MM.1S (cell line): ENCODE data around the gene S100A6.

Experiments
- DNase-seq: peaks from one replicate; pipeline ENCODE4 v3.0.0-alpha.2; 2015
- H2AFZ ChIP-seq: fragments of 300-600 bp; sonication (generic); 2 replicates; pipeline ENCODE4 v1.6.0; 2016; ENCODE audit warnings: antibody characterized with exemption, low read length
- H3F3A ChIP-seq: fragments of 300-600 bp; sonication (generic); 2 replicates; pipeline ENCODE4 v1.6.1; 2016; ENCODE audit warnings: mild to moderate bottlenecking, antibody characterized with exemption, low read length, moderate library complexity, mixed read lengths; ENCODE audit not compliant: insufficient read depth
- H3K27ac ChIP-seq: fragments of 300-600 bp; sonication (generic); 2 replicates; pipeline ENCODE4 v1.5.1; 2016; ENCODE audit warnings: mild to moderate bottlenecking, low read length
- H3K27me3 ChIP-seq: fragments of 300-600 bp; sonication (generic); replicated peaks from 2 replicates; pipeline ENCODE4 v1.6.0; 2016; ENCODE audit warnings: low read length; ENCODE audit not compliant: insufficient read depth
- H3K36me3 ChIP-seq: fragments of 300-600 bp; sonication (generic); replicated peaks from 2 replicates; pipeline ENCODE4 v1.6.1; 2016; ENCODE audit warnings: mild to moderate bottlenecking, low read length, mixed read lengths; ENCODE audit not compliant: insufficient read depth
- H3K4me1 ChIP-seq: fragments of 300-600 bp; sonication (generic); 2 replicates; pipeline ENCODE4 v1.6.1; 2016; ENCODE audit warnings: low read length, mixed read lengths
- H3K4me2 ChIP-seq: fragments of 300-600 bp; sonication (generic); 2 replicates; pipeline ENCODE4 v1.6.0; 2016; ENCODE audit warnings: low read depth, low read length
- H3K4me3 ChIP-seq: fragments of 300-600 bp; sonication (generic); 2 replicates; pipeline ENCODE4 v1.5.1; 2016; ENCODE audit warnings: low read length, mixed read lengths
- H3K79me2 ChIP-seq: fragments of 300-600 bp; sonication (generic); 2 replicates; pipeline ENCODE4 v1.6.1; 2016; ENCODE audit warnings: mixed run types, low read length, mixed read lengths
- H3K9ac ChIP-seq: fragments of 300-600 bp; sonication (generic); 2 replicates; pipeline ENCODE4 v1.6.1; 2016; ENCODE audit warnings: low read length, mixed read lengths
- H3K9me2 ChIP-seq: fragments of 300-600 bp; sonication (generic); replicated peaks from 2 replicates; pipeline ENCODE4 v1.6.1; 2016; ENCODE audit warnings: mild to moderate bottlenecking, low read length, mixed read lengths; ENCODE audit not compliant: insufficient read depth
- H3K9me3 ChIP-seq: fragments of 300-600 bp; sonication (generic); replicated peaks from 2 replicates; pipeline ENCODE4 v1.6.1; 2016; ENCODE audit warnings: mild to moderate bottlenecking, low read length, mixed read lengths; ENCODE audit not compliant: insufficient read depth
- H4K20me1 ChIP-seq: fragments of 300-600 bp; sonication (generic); 2 replicates; pipeline ENCODE4 v1.6.1; 2016; ENCODE audit warnings: mild to moderate bottlenecking, low read length, moderate library complexity, mixed read lengths; ENCODE audit not compliant: insufficient read depth
- EZH2 ChIP-seq: fragments of 300-600 bp; sonication (generic); optimal IDR thresholded peaks from 2 replicates; pipeline ENCODE3; 2017; ENCODE audit warnings: low read depth, mild to moderate bottlenecking, antibody characterized with exemption, low read length, mixed read lengths
- EZH2phosphoT487 ChIP-seq: fragments of 300-600 bp; sonication (generic); IDR thresholded peaks from 2 replicates; pipeline ENCODE4 v1.6.1; 2018; ENCODE audit warnings: antibody characterized with exemption, low read length
- TF ChIP-seq, protein P1 (sequence below): fragments of 300-600 bp; sonication (generic); IDR thresholded peaks from 2 replicates; pipeline ENCODE4 v1.5.1; 2016; ENCODE audit warnings: antibody characterized with exemption, low read length, mixed read lengths

Gene S100A6

DNA sequence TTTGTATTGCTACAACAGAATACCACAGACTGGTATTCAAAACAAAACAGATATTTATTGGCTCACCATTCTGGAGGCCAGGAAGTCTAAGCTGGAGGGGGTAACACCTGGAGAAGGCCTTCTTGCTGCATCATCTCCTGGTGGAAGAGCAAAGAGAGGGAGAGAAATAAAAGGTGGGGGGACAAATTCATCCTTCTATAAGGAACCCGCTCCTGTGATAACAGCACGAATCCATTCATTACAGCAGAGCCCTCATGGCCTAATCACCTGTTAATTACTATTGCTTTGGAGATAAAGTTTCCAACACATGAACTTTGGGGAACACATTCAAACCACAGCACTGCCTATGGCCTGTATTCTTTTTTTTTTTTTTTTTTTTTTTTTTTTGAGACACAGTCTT lies 24.4 kb upstream of the S100A6 start:
- H3K4me2 ChIP-seq, result no peak overlapping the region
- no peak overlapping the region for H3K27ac ChIP-seq
- DNase-seq, result no peak
- no peaks in the 10 kb centered on the region for H3K27me3 ChIP-seq
- TF ChIP-seq EZH2, result no peak
- TF ChIP-seq, protein P1, sequence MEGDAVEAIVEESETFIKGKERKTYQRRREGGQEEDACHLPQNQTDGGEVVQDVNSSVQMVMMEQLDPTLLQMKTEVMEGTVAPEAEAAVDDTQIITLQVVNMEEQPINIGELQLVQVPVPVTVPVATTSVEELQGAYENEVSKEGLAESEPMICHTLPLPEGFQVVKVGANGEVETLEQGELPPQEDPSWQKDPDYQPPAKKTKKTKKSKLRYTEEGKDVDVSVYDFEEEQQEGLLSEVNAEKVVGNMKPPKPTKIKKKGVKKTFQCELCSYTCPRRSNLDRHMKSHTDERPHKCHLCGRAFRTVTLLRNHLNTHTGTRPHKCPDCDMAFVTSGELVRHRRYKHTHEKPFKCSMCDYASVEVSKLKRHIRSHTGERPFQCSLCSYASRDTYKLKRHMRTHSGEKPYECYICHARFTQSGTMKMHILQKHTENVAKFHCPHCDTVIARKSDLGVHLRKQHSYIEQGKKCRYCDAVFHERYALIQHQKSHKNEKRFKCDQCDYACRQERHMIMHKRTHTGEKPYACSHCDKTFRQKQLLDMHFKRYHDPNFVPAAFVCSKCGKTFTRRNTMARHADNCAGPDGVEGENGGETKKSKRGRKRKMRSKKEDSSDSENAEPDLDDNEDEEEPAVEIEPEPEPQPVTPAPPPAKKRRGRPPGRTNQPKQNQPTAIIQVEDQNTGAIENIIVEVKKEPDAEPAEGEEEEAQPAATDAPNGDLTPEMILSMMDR, result no peak
- TF ChIP-seq EZH2phosphoT487, result no peak
- no peaks in the 10 kb centered on the region for H4K20me1 ChIP-seq
- no peak overlapping the region for H2AFZ ChIP-seq
- no peaks in the 10 kb centered on the region for H3K9me3 ChIP-seq
- no peaks in the 10 kb centered on the region for H3K4me1 ChIP-seq
- no peaks in the 10 kb centered on the region for H3K9me2 ChIP-seq
- no peak overlapping the region for H3K4me3 ChIP-seq
- H3F3A ChIP-seq, result no peaks in the 10 kb centered on the region
- no peaks in the 10 kb centered on the region for H3K79me2 ChIP-seq
- H3K36me3 ChIP-seq, result no peaks in the 10 kb centered on the region
- no peak overlapping the region for H3K9ac ChIP-seq

DNA sequence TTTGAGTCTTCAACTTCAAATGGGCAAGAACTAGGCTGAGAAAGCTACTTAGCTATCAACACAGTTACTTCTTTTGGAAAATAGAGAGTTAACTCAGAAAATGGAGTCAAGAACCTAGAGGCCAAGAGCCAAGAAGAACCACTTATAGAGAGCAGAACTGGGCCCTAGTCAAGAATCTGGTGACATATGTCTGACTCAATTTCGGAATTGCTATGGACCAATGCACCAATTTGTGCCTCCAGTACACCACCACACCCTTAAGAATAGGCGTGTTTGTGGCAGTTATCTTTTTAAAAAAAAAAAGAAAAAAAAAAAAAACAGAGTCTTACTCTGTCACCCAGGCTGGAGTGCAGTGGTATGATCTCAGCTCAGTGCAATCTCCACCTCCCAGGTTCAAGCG lies 22.1 kb upstream of the S100A6 start:
- Histone ChIP-seq H3K36me3 (no peaks in the 10 kb centered on the region), H3K9ac (no peak overlapping the region), H4K20me1 (no peaks in the 10 kb centered on the region), H3K9me3 (no peaks in the 10 kb centered on the region), H3K27me3 (no peaks in the 10 kb centered on the region), H3K9me2 (no peaks in the 10 kb centered on the region), H2AFZ (no peak overlapping the region), H3K79me2 (no peaks in the 10 kb centered on the region), H3K4me3 (no peak overlapping the region), H3K4me1 (no peaks in the 10 kb centered on the region), H3K27ac (no peak overlapping the region), H3K4me2 (no peak overlapping the region), H3F3A (no peaks in the 10 kb centered on the region)
- no peak for DNase-seq
- TF ChIP-seq, protein P1, result no peak
- no peak for TF ChIP-seq EZH2
- TF ChIP-seq EZH2phosphoT487, result no peak

DNA sequence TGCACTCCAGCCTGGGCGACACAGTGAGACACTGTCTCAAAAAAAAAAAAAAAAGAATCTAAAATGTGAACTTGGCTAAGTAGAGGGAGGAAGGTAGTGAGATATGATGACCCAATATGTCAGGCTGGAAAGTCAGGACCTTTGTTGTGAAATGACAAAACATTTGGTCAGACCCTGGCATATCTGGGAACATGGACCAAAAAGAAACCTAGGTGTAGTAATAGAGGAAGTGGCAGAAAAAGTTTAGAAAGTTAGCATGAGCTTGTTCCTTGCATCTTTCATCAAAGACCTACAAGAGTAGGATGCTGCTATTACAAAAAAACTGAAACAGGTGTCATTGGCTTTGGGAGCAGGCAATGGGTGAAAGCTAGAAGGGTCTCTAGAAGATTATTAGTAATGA lies 20.6 kb upstream of the S100A6 start:
- Histone ChIP-seq H3K9ac (no peak overlapping the region), H3K27me3 (no peaks in the 10 kb centered on the region), H3K4me3 (no peak overlapping the region), H3F3A (no peaks in the 10 kb centered on the region), H3K36me3 (no peaks in the 10 kb centered on the region), H3K9me3 (no peaks in the 10 kb centered on the region), H3K27ac (no peak overlapping the region), H3K4me1 (no peaks in the 10 kb centered on the region), H4K20me1 (no peaks in the 10 kb centered on the region), H3K9me2 (no peaks in the 10 kb centered on the region), H3K79me2 (no peaks in the 10 kb centered on the region), H3K4me2 (no peak overlapping the region), H2AFZ (no peak overlapping the region)
- DNase-seq, result no peak
- no peak for TF ChIP-seq EZH2phosphoT487
- TF ChIP-seq, protein P1, result no peak
- TF ChIP-seq EZH2, result no peak
